ENCODE measurements around the gene RHEB. TPM values are rescaled to one million over a fixed set of nuclear protein-coding genes. Genes with fewer than 3 reads are reported as not detected.
A peak's percentile ranks its signal among the peaks of the same experiment; 100 is the strongest.
"Not testable (repeated sequence)": the region's sequence is repeated elsewhere in the genome, so short reads cannot be mapped to it uniquely, and the experiment has no call there.

Gene RHEB
- total and polyA plus RNA-seq, 2 of the 4 experiments (the other 2 are of a cell fraction), result 19.7 to 67.2 TPM

DNA sequence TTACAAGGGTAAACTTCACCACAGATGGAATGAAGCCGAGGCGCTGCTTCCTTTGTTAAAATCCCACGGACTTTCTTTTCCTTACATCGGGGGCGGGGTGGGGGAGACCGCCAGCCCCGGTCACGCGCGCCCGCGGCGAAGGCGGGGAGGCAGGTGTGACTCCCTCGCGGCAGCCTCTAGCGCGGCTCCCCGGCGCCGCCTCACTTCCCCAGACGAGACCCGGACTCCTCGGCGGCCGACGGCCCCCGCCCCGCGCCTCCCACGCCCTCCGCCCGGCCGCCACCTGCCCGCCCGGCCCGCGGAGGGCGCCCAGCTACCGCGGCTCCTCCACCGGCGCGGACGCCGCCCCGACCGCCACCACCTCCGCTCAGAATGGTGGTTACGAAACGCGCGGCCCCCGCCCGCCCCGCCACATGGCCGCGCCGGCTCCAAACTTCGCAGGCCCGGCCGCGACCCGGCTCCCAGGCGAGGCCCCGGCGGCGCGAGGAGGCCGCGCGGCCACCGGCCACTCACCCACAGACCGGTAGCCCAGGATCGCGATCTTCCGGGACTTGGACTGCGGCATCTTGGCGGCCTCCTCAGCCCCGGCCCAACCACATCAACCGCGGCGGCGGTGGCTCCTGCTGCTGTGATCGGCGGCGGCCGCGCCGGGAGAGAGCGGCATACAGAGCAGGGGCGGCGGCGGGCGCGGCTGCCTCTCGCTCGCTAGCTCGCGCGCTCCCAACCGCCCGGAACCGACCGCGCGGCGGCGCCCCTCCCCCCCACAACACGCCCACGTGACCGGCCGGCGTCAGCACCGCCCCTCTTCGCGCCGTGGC lies 539 bp downstream of the RHEB start:
- H3K27me3 ChIP-seq (ENCODE audit: control insufficient read depth, insufficient read depth, low read length); H3K4me1 ChIP-seq (ENCODE audit: control insufficient read depth, insufficient read depth, low read length); H3K18ac ChIP-seq (ENCODE audit: low read depth, low read length); dilution Hi-C loops (cut with HindIII; ENCODE audit: low sequenced_read_pairs, unreplicated experiment); H2BK20ac ChIP-seq (ENCODE audit: low read depth, low read length); H4K5ac ChIP-seq (ENCODE audit: low read depth, low read length); BruUV-seq (replicated peaks); H3K9me1 ChIP-seq (ENCODE audit: insufficient read depth, low read length); H3K36me3 ChIP-seq (ENCODE audit: control insufficient read depth, insufficient read depth, low read length); in situ Hi-C loops (cut with MboI; ENCODE audit: low sequenced_read_pairs); H3K9me3 ChIP-seq (ENCODE audit: control insufficient read depth, insufficient read depth, low read length): not testable (repeated sequence)
- Histone ChIP-seq H3K79me1 (ENCODE audit: low read depth in 1 of 2, low read length in 2 of 2) (peaks cover 3 to 35% of the 10 kb centered on the region in 2 experiments; a peak in 2 of 4 replicates), H3K56ac (ENCODE audit: extremely low read depth, insufficient read depth, low read length) (peak overlapping the region; percentile 97), H3K14ac (replicated peaks; ENCODE audit: low read depth, low read length) (peak overlapping the region; percentile 86), H4K20me1 (ENCODE audit: insufficient read depth, low read length) (peaks cover 48% of the 10 kb centered on the region), H4K8ac (ENCODE audit: low read depth in 2 of 2, low read length in 2 of 2) (peak overlapping the region in 1 of 2 experiments; percentile 68; a peak in 1 of 4 replicates), H2AK5ac (ENCODE audit: low read depth, low read length) (peak overlapping the region; percentile 91; the same call in 1 of the 2 replicates), H2AFZ (replicated peaks; ENCODE audit: low read length, poor library complexity) (peak overlapping the region; percentile 85), H2BK5ac (ENCODE audit: low read depth, low read length, poor library complexity, severe bottlenecking) (peak overlapping the region; percentile 90), H4K91ac (ENCODE audit: insufficient read depth, low read depth, low read length) (peak overlapping the region; percentile 65), H3K4ac (ENCODE audit: low read depth, low read length) (peak overlapping the region; percentile 89), H3K27ac (ENCODE audit: insufficient read depth, low read length) (peak overlapping the region; percentile 91), H2BK120ac (ENCODE audit: low read depth, low read length) (peak overlapping the region; percentile 52), H3K23ac (ENCODE audit: low read depth, low read length) (peak overlapping the region; percentile 98), H2BK15ac (ENCODE audit: low read depth, low read length) (0 out of 3 replicates have a peak overlapping the region, but pooled peaks have one; percentile 52), H3K4me3 (ENCODE audit: insufficient read depth, low read depth, low read length) (peak overlapping the region; percentile 74), H3K9ac (ENCODE audit: low read depth, low read length) (peak overlapping the region; percentile 87), H3K4me2 (ENCODE audit: low read depth, low read length) (peak overlapping the region; percentile 47), H2AK9ac (replicated peaks; ENCODE audit: low read depth, low read length, poor library complexity) (peak overlapping the region; percentile 76)
- peak; percentile 73 for ATAC-seq (ENCODE audit: low read depth)
- ChIA-PET POLR2A (ENCODE audit: unreplicated experiment) (interaction anchor here (0.6 to 1.2 kb wide), 3 partner anchors 19 to 256 kb away, joined by 3 to 4 read pairs (median 3); no protein-coding TSS in a partner anchor), CTCF (interaction anchor here (1.1 kb wide), 1 partner anchor 70 kb away, joined by 3 read pairs; no protein-coding TSS in a partner anchor)
- WGBS, 2 experiments (ENCODE audit: extremely low coverage in 2 of 2, insufficient read length in 1 of 2), result 1% methylated on average over 23 of the region's 118 CpGs; no CpG with 5 or more reads in 1 of the 2 experiments
- peak; percentile 20 for DNase-seq
- intact Hi-C loops (cut with micrococcal nuclease), result loop anchor here (1.0 to 2.0 kb wide), 4 partner anchors 58 to 240 kb away; no protein-coding TSS in a partner anchor
- TF ChIP-seq SMC3 (IDR thresholded peaks at IDR 0.05; ENCODE audit: low read depth, low read length), result peak; percentile 26
- TF ChIP-seq MXI1 (IDR thresholded peaks at IDR 0.05; ENCODE audit: borderline replicate concordance, low read depth, low read length), result peak; percentile 38; the same call in 1 of the 2 replicates
- peak; percentile 69; the same call in 1 of the 2 replicates for TF ChIP-seq CEBPB (IDR thresholded peaks at IDR 0.05; ENCODE audit: low read depth, low read length)
- peak; percentile 33; the same call in 1 of the 2 replicates for TF ChIP-seq BHLHE40 (IDR thresholded peaks at IDR 0.05; ENCODE audit: low read depth, low read length)
- TF ChIP-seq, protein P1, sequence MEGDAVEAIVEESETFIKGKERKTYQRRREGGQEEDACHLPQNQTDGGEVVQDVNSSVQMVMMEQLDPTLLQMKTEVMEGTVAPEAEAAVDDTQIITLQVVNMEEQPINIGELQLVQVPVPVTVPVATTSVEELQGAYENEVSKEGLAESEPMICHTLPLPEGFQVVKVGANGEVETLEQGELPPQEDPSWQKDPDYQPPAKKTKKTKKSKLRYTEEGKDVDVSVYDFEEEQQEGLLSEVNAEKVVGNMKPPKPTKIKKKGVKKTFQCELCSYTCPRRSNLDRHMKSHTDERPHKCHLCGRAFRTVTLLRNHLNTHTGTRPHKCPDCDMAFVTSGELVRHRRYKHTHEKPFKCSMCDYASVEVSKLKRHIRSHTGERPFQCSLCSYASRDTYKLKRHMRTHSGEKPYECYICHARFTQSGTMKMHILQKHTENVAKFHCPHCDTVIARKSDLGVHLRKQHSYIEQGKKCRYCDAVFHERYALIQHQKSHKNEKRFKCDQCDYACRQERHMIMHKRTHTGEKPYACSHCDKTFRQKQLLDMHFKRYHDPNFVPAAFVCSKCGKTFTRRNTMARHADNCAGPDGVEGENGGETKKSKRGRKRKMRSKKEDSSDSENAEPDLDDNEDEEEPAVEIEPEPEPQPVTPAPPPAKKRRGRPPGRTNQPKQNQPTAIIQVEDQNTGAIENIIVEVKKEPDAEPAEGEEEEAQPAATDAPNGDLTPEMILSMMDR (conservative IDR thresholded peaks at IDR 0.05; ENCODE audit: low read depth, low read length), result peak; percentile 17; the same call in 1 of the 2 replicates
- 0 out of 2 replicates have a peak, but pooled peaks have one; percentile 65 for TF ChIP-seq POLR2A (IDR thresholded peaks at IDR 0.05; ENCODE audit: low read depth, low read length)
- TF ChIP-seq MAZ (IDR thresholded peaks at IDR 0.05; ENCODE audit: borderline replicate concordance, low read depth, low read length), result peak; percentile 39; the same call in 1 of the 2 replicates
